GM21528 (cell line): ENCODE results near the gene MASTL.

Experiments used
- ATAC-seq: cut with Tn5 transposase; IDR thresholded peaks from one replicate; pipeline ENCODE4 v1.9.1; 2021; ENCODE audit warnings: mild to moderate bottlenecking, moderate library complexity; ENCODE audit not compliant: unreplicated experiment, low FRiP score

Gene MASTL

GRCh38 chr10:27223964-27224363, 68.8 kb downstream of the MASTL start:
- no peak for ATAC-seq

GRCh38 chr10:27225011-27225590, 69.9 kb downstream of the MASTL start:
- ATAC-seq, result no peak

- no peak for ATAC-seq
Observed at GRCh38 chr10:27225642-27226257, 70.6 kb downstream of the MASTL start.

GRCh38 chr10:27230022-27230421, 74.9 kb downstream of the MASTL start:
- ATAC-seq, result no peak

GRCh38 chr10:27235706-27236105, 80.6 kb downstream of the MASTL start:
- ATAC-seq, result no peak
